SK-N-MC (cell line): Measurements from ENCODE around the gene BICC1.

Experiments
- EZH2 ChIP-seq: fragments of 200-600 bp; sonication (generic); IDR thresholded peaks from one replicate; pipeline ENCODE4 v1.6.1; 2017; ENCODE audit warnings: antibody characterized with exemption
- FOXP2 ChIP-seq: optimal IDR thresholded peaks from 2 replicates; pipeline ENCODE3; 2011; ENCODE audit warnings: mild to moderate bottlenecking, moderate library complexity; ENCODE audit not compliant: insufficient read depth; ENCODE audit errors: extremely low read length, control extremely low read depth
- POLR2AphosphoS5 ChIP-seq: IDR thresholded peaks from 2 replicates; pipeline ENCODE4 v1.6.1; 2012; ENCODE audit warnings: mild to moderate bottlenecking, low read depth, low read length, borderline replicate concordance

DNA sequence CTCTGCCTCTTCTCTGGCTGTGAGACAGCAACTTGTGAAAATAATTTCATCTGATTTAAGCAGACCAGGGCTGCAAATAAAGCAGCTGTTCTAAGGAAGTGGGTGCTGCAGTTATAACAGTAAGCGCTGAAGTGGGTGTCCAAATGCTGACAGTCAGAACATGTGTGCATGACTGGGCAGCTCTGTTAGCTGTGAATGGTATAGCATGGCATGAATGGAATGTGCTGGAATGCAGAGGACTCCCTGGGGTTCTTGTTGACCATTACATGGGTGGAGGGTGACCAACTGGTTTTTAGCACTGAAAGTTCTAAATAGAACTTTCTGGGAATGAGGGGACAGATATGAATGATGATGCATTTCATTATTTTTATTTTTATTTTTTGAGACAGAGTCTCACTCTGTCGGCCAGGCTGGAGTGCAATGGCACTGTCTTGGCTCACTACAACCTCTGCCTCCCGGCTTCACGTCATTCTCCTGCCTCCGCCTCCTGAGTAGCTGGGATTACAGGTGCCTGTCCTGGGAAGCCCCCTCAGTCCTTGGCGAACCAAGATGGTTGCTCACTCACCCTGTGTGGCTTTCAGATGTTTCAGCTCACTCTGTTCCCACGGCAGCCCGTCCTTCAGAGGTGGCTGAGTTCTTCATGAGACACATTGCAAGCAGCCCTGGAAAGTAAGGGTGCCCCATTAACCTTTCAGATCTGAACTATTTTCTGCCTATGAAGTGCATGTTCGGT is 344.0 kb downstream of the BICC1 start:
- TF ChIP-seq EZH2, result no peak
- TF ChIP-seq POLR2AphosphoS5, result no peak
- TF ChIP-seq FOXP2, result no peak
